Subcutaneous abdominal adipose tissue (tissue), 5 donors: ENCODE data around the gene METTL9.
"Not testable (repeated sequence)": the region's sequence is repeated elsewhere in the genome, so short reads cannot be mapped to it uniquely, and the experiment has no call there.

Source experiments
- H3K27ac ChIP-seq: one replicate; pipeline ENCODE4 v1.7.0; 2013; ENCODE audit warnings: low read depth, mild to moderate bottlenecking, inconsistent platforms, low read length, moderate library complexity
- H3K27me3 ChIP-seq, 5 donors: one replicate each; pipeline ENCODE4 v1.7.0; 2013; ENCODE audit warnings: low read length in 5 of 5, inconsistent platforms in 1 of 5; ENCODE audit not compliant: control insufficient read depth in 5 of 5, insufficient read depth in 4 of 5
- H3K36me3 ChIP-seq, 5 donors: one replicate each; pipeline ENCODE4 v1.7.0; 2013; ENCODE audit warnings: low read length in 5 of 5; ENCODE audit not compliant: control insufficient read depth in 5 of 5, insufficient read depth in 5 of 5
- H3K4me1 ChIP-seq, 5 donors: one replicate each; pipeline ENCODE4 v1.7.0; 2013; ENCODE audit warnings: low read length in 5 of 5, mild to moderate bottlenecking in 3 of 5, moderate library complexity in 1 of 5; ENCODE audit not compliant: control insufficient read depth in 5 of 5, insufficient read depth in 5 of 5
- H3K4me3 ChIP-seq, 5 donors: one replicate each; pipeline ENCODE4 v1.7.0; 2013; ENCODE audit warnings: low read length in 5 of 5, low read depth in 1 of 5
- H3K9ac ChIP-seq, 5 donors: one replicate each; pipeline ENCODE4 v1.7.0; 2013; ENCODE audit warnings: low read length in 5 of 5, mild to moderate bottlenecking in 4 of 5, moderate library complexity in 3 of 5
- H3K9me3 ChIP-seq, 5 donors: one replicate each; pipeline ENCODE4 v1.7.0; 2013; ENCODE audit warnings: low read length in 5 of 5; ENCODE audit not compliant: control insufficient read depth in 5 of 5
- donor health status: healthy.
- donor health status: healthy.
- donor health status: healthy.
- donor health status: healthy.
- donor health status: healthy.

Gene METTL9

DNA sequence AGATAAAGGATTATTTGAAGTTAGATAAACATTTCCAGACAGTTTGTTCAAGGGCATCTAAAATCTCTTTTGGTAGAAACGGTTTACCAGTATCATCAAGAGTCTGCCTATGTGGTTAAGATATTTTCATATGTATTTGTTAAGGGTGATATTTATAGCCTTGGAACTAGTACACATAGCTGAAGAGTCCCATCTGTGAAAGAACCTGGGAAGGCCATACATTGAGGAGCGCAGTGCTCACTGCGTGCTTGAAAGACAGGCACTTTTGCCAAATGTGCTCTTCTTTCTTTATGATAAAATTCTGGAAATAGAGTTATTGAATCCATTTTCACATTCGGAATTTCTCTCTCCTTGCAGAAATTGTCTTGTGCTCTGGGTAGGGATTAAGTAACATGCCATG lies 45.3 kb downstream of the METTL9 start:
- no peaks in the 10 kb centered on the region for H3K27me3 ChIP-seq
- peak overlapping the region in 3 of 5 donors; percentile 32 to 44 (median 34) for H3K4me3 ChIP-seq
- peak overlapping the region in 1 of 5 donors; percentile 55 for H3K9ac ChIP-seq
- H3K27ac ChIP-seq: no peak overlapping the region
- H3K4me1 ChIP-seq: peaks cover 0 to 46% (median 21%) of the 10 kb centered on the region in 5 donors
- H3K36me3 ChIP-seq: peaks cover 0 to 20% (median 6%) of the 10 kb centered on the region in 5 donors
- H3K9me3 ChIP-seq: no peaks in the 10 kb centered on the region

GRCh38 chr16:21645261-21645721 lies 45.9 kb downstream of the METTL9 start:
- no peaks in the 10 kb centered on the region for H3K9me3 ChIP-seq
- H3K27ac ChIP-seq: peak overlapping the region; percentile 55
- no peaks in the 10 kb centered on the region for H3K27me3 ChIP-seq
- peak overlapping the region; percentile 32 to 51 (median 39) for H3K4me3 ChIP-seq
- H3K36me3 ChIP-seq: peaks cover 0 to 20% (median 6%) of the 10 kb centered on the region in 5 donors
- H3K4me1 ChIP-seq: peaks cover 0 to 46% (median 21%) of the 10 kb centered on the region in 5 donors
- peak overlapping the region in 4 of 5 donors; percentile 1 to 55 (median 41) for H3K9ac ChIP-seq

GRCh38 chr16:21646091-21646490 lies 46.7 kb downstream of the METTL9 start:
- H3K36me3 ChIP-seq: peaks cover 0 to 20% (median 6%) of the 10 kb centered on the region in 5 donors
- peak overlapping the region in 2 of 5 donors; percentile 34 to 39 for H3K4me3 ChIP-seq
- H3K9me3 ChIP-seq: no peaks in the 10 kb centered on the region
- peak overlapping the region; percentile 55 for H3K27ac ChIP-seq
- H3K27me3 ChIP-seq: no peaks in the 10 kb centered on the region
- H3K9ac ChIP-seq: peak overlapping the region in 4 of 5 donors; percentile 1 to 43 (median 31)
- peaks cover 0 to 46% (median 17%) of the 10 kb centered on the region in 5 donors for H3K4me1 ChIP-seq

DNA sequence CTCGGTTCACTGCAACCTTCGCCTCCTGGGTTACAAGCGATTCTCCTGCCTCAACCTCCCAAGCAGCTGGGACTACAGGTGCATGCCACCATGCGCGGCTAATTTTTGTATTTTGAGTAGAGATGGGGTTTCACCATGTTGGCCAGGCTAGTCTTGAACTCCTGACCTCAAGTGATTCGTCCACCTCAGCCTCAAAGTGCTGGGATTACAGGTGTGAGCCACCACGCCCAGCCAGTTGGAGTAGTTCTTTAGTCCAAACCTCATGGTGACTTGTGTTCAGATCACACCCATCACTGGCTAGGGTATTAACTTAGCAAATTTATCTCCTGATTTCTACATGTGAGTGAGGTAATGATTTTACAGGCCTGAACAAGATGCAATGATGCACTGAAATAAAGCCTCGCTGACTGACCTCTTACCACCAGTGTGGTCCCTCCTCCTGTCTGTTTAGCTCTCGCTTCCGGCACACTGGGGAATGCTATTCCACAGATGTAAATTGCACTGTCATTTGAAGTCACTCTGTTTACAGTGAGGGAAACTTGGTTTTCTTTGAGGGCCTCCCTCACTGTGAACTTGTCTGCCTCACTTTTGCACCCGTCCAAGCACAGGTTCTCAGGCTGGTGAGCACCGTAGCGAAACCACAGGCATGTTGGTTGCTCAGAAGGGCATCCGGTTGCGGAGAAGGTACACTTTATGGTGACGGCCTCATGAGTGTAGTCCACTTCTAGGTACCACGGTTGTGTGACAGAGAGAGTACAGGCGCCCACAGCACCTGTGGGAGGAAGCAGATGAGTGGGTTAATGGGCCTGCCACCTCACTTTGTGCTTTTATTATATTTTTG lies 47.6 kb downstream of the METTL9 start:
- Histone ChIP-seq H3K4me3 (no peak overlapping the region), H3K27me3 (no peaks in the 10 kb centered on the region), H3K4me1 (peaks cover 0 to 46% (median 17%) of the 10 kb centered on the region in 5 donors), H3K27ac (peak overlapping the region; percentile 55), H3K9ac (no peak overlapping the region), H3K9me3 (no peaks in the 10 kb centered on the region), H3K36me3 (peaks cover 0 to 20% (median 6%) of the 10 kb centered on the region in 5 donors)

DNA sequence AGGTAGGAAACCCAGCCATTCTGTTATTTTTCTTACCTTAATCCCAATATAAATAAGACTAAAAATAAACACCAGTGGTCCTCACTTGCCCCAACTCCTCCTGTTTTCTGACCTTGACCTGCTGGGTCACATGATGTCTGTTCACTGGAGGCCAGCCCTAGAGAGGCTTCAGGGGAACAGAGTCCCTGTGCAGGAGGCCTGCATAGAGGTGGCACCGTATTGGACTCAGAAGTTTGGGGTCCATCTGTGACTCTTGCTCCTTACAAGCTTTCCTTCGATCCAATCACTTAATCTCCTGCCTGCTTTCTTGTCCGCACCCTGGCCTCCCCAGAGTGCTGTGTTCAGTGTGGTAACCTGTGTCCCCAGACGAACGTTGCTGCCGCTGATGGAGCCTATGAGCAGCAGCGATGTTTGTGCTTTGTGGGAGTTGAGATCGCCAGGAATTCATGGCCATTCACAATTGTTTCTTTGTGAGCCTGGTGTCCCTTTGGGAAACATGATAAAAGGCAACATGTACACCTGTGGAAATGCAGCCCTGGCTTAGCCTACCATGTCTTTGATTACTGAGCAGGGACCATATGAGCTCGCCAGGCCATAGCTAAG lies 48.3 kb downstream of the METTL9 start:
- H3K27ac ChIP-seq: no peak overlapping the region
- no peak overlapping the region for H3K4me3 ChIP-seq
- peaks cover 0 to 20% (median 6%) of the 10 kb centered on the region in 5 donors for H3K36me3 ChIP-seq
- no peaks in the 10 kb centered on the region for H3K27me3 ChIP-seq
- no peak overlapping the region for H3K9ac ChIP-seq
- peaks cover 0 to 46% (median 17%) of the 10 kb centered on the region in 5 donors for H3K4me1 ChIP-seq
- no peaks in the 10 kb centered on the region for H3K9me3 ChIP-seq

GRCh38 chr16:21649826-21650406 lies 50.5 kb downstream of the METTL9 start:
- not testable (repeated sequence) for H3K9ac ChIP-seq, H3K9me3 ChIP-seq, H3K27me3 ChIP-seq, H3K27ac ChIP-seq
- H3K4me1 ChIP-seq: peaks cover 0 to 50% (median 22%) of the 10 kb centered on the region in 5 donors
- peaks cover under 1 to 23% (median 9%) of the 10 kb centered on the region in 5 donors for H3K36me3 ChIP-seq
- H3K4me3 ChIP-seq: peak overlapping the region in 1 of 5 donors; percentile 26

- Histone ChIP-seq H3K4me1 (peaks cover 0 to 45% (median 18%) of the 10 kb centered on the region in 5 donors), H3K27ac (no peak overlapping the region), H3K36me3 (peaks cover 4 to 28% (median 12%) of the 10 kb centered on the region in 5 donors), H3K4me3 (no peak overlapping the region), H3K9ac (no peak overlapping the region), H3K9me3 (no peaks in the 10 kb centered on the region), H3K27me3 (no peaks in the 10 kb centered on the region)
These were observed 51.1 kb downstream of the METTL9 start for GRCh38 chr16:21650521-21650920.

GRCh38 chr16:21651515-21651914 lies 52.1 kb downstream of the METTL9 start:
- Histone ChIP-seq H3K9me3 (no peaks in the 10 kb centered on the region), H3K4me3 (peak overlapping the region in 2 of 5 donors; percentile 17 to 37), H3K4me1 (peaks cover 0 to 35% (median 8%) of the 10 kb centered on the region in 5 donors), H3K9ac (peak overlapping the region in 1 of 5 donors; percentile 20), H3K36me3 (peaks cover 7 to 31% (median 12%) of the 10 kb centered on the region in 5 donors), H3K27ac (no peak overlapping the region), H3K27me3 (no peaks in the 10 kb centered on the region)

GRCh38 chr16:21652453-21652852 lies 53.1 kb downstream of the METTL9 start, which contains the start of gene IGSF6:
Gene IGSF6, minus strand, starts transcription at chr16:21652608. Its CDS starts 10 bp downstream, at chr16:21652598.
- H3K9ac ChIP-seq: peak within 1 kb of the TSS in 1 of 5 donors; percentile 45
- no peaks in the 10 kb centered on the region for H3K27me3 ChIP-seq
- H3K27ac ChIP-seq: no peak within 1 kb of the TSS
- peaks cover 0 to 31% (median 11%) of the 10 kb centered on the region in 5 donors for H3K4me1 ChIP-seq
- H3K36me3 ChIP-seq: peaks cover 7 to 23% (median 12%) of the 10 kb centered on the region in 5 donors
- H3K9me3 ChIP-seq: no peaks in the 10 kb centered on the region
- H3K4me3 ChIP-seq: peak within 1 kb of the TSS in 3 of 5 donors; percentile 17 to 47 (median 37)
